Endodermal cell (in vitro differentiated cells): ENCODE results near the gene CCDC185. TPM values are rescaled to one million over a fixed set of nuclear protein-coding genes. Genes with fewer than 3 reads are reported as not detected.

Experiments
- DNase-seq: peaks from one replicate; pipeline ENCODE4 v3.0.0-alpha.2; 2017
- H3K27ac ChIP-seq: 2 replicates; pipeline ENCODE4 v1.5.1; 2013; ENCODE audit warnings: mild to moderate bottlenecking, low read depth, low read length, moderate library complexity
- H3K27me3 ChIP-seq: 2 replicates; pipeline ENCODE4 v1.6.1; 2013; ENCODE audit warnings: mild to moderate bottlenecking, low read length, moderate library complexity; ENCODE audit not compliant: insufficient read depth, control insufficient read depth, poor library complexity, severe bottlenecking
- H3K36me3 ChIP-seq: 2 replicates; pipeline ENCODE4 v1.7.0; 2013; ENCODE audit warnings: mild to moderate bottlenecking, low read length, moderate library complexity; ENCODE audit not compliant: control insufficient read depth, insufficient read depth
- H3K4me1 ChIP-seq: one replicate; pipeline ENCODE4 v1.7.0; 2013; ENCODE audit warnings: low read length; ENCODE audit not compliant: control insufficient read depth, insufficient read depth
- H3K4me3 ChIP-seq: 2 replicates; pipeline ENCODE4 v1.5.1; 2013; ENCODE audit warnings: mild to moderate bottlenecking, low read length, moderate library complexity
- H3K9ac ChIP-seq: 2 replicates; pipeline ENCODE4 v1.6.1; 2013; ENCODE audit warnings: mild to moderate bottlenecking, low read length, moderate library complexity; ENCODE audit not compliant: poor library complexity, severe bottlenecking; ENCODE audit errors: extremely low read depth
- H3K9me3 ChIP-seq: 2 replicates; pipeline ENCODE4 v1.6.1; 2013; ENCODE audit warnings: mild to moderate bottlenecking, low read length, moderate library complexity; ENCODE audit not compliant: control insufficient read depth
- H3K27ac Mint-ChIP-seq: 2 replicates; pipeline ENCODE4 v1.8.0; 2020; ENCODE audit warnings: mixed read lengths
- H3K27me3 Mint-ChIP-seq: 2 replicates; pipeline ENCODE4 v1.8.0; 2021; ENCODE audit warnings: mild to moderate bottlenecking, mixed read lengths; ENCODE audit not compliant: insufficient read depth
- H3K36me3 Mint-ChIP-seq: 2 replicates; pipeline ENCODE4 v1.8.0; 2020; ENCODE audit warnings: low read depth, mixed read lengths
- H3K4me1 Mint-ChIP-seq: 2 replicates; pipeline ENCODE4 v1.8.0; 2020; ENCODE audit warnings: mixed read lengths
- H3K4me3 Mint-ChIP-seq: 2 replicates; pipeline ENCODE4 v1.8.0; 2020; ENCODE audit warnings: mild to moderate bottlenecking, moderate library complexity, mixed read lengths
- H3K9me3 Mint-ChIP-seq: 2 replicates; pipeline ENCODE4 v1.8.0; 2020; ENCODE audit warnings: mild to moderate bottlenecking, mixed read lengths
- WGBS, 2 experiments: methylation state at CpG; one replicate each; pipeline versions ENCODE4 v1.1.5 to v1.1.7; 2013; ENCODE audit warnings: missing lambda C conversion rate in 2 of 2, mixed read lengths in 1 of 2; ENCODE audit not compliant: insufficient coverage in 1 of 2, insufficient read length in 1 of 2; 5-methylcytosine and 5-hydroxymethylcytosine counted together
- total RNA-seq, 2 donors: library from RNA; stranded (reverse); fragmentation: NEBNext Ultra II Directional in 1 of 2; extraction: Animal tissue kit (Norgen Biotek cat#: 25700) in 1 of 2; gene quantifications; 2 replicates in 1 of 2; 3 replicates in 1 of 2; pipeline ENCODE4 v1.2.1, GENCODE V29; 2021
- TF ChIP-seq, protein P1 (sequence below): fragments of 200-600 bp; sonication (generic); conservative IDR thresholded peaks from 2 replicates; pipeline ENCODE4 v1.5.0; 2021; ENCODE audit warnings: antibody characterized with exemption, mild to moderate bottlenecking

CCDC185 gene
- total RNA-seq, 2 donors from 2014 or later = not detected

DNA sequence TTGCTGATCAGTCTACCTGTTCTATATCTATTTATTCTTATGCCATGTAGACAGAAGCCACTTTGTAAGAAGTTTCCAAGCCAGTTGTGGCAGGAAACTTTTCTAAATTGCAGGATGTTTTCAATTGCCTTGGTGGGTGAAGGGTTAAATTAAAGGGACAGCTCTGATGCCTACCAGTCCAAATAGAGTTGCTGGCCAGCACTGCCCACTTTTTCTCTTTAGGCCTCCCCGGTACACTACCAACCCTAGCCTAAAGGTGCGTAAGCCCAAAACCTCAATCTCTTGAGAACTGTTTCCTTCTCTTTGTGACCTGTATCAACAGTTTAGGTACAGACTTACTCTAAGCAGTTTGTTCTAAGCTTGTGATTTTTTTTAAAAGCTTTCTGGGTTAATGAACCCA is 44.8 kb upstream of the CCDC185 start:
- no peaks in the 10 kb centered on the region for H3K4me1 ChIP-seq
- no peak overlapping the region for H3K9ac ChIP-seq
- no peaks in the 10 kb centered on the region for H3K9me3 Mint-ChIP-seq
- no peak for DNase-seq
- 76 to 83% methylated on average over 2 of the region's 2 CpGs for WGBS, 2 experiments
- H3K4me3 ChIP-seq = no peak overlapping the region
- no peak overlapping the region for H3K4me3 Mint-ChIP-seq
- no peak overlapping the region for H3K27ac ChIP-seq
- TF ChIP-seq, protein P1, sequence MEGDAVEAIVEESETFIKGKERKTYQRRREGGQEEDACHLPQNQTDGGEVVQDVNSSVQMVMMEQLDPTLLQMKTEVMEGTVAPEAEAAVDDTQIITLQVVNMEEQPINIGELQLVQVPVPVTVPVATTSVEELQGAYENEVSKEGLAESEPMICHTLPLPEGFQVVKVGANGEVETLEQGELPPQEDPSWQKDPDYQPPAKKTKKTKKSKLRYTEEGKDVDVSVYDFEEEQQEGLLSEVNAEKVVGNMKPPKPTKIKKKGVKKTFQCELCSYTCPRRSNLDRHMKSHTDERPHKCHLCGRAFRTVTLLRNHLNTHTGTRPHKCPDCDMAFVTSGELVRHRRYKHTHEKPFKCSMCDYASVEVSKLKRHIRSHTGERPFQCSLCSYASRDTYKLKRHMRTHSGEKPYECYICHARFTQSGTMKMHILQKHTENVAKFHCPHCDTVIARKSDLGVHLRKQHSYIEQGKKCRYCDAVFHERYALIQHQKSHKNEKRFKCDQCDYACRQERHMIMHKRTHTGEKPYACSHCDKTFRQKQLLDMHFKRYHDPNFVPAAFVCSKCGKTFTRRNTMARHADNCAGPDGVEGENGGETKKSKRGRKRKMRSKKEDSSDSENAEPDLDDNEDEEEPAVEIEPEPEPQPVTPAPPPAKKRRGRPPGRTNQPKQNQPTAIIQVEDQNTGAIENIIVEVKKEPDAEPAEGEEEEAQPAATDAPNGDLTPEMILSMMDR = no peak
- H3K36me3 Mint-ChIP-seq = no peaks in the 10 kb centered on the region
- no peaks in the 10 kb centered on the region for H3K27me3 ChIP-seq
- no peak overlapping the region for H3K27ac Mint-ChIP-seq
- no peaks in the 10 kb centered on the region for H3K36me3 ChIP-seq
- peaks cover 9% of the 10 kb centered on the region for H3K4me1 Mint-ChIP-seq
- peaks cover 14% of the 10 kb centered on the region for H3K27me3 Mint-ChIP-seq
- no peaks in the 10 kb centered on the region for H3K9me3 ChIP-seq

DNA sequence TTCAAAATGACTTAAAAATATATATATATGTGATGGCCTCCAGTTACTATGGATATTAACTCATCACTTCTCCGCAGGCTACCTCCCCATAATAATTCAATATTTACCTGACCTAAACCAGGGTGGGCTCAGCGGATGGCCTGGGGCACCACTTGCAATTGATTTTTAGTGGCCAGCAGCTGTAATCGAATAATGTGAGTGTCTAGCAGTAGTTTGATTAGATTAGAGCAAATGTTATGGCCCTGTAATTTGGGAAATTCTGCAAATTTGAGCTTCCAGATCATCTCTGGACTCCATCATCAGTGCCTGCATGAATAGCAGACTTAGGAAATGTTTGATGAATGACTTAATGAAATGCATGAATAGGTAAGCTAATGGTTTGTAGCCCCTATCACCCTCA is 44.0 kb upstream of the CCDC185 start:
- Histone ChIP-seq H3K9ac (no peak overlapping the region), H3K9me3 (no peaks in the 10 kb centered on the region), H3K4me3 (no peak overlapping the region), H3K27ac (no peak overlapping the region), H3K36me3 (no peaks in the 10 kb centered on the region), H3K4me1 (no peaks in the 10 kb centered on the region), H3K27me3 (no peaks in the 10 kb centered on the region)
- TF ChIP-seq, protein P1 = no peak
- Mint-ChIP-seq H3K9me3 (no peaks in the 10 kb centered on the region), H3K4me3 (no peak overlapping the region), H3K27ac (no peak overlapping the region), H3K27me3 (peaks cover 16% of the 10 kb centered on the region), H3K4me1 (peaks cover 14% of the 10 kb centered on the region), H3K36me3 (no peaks in the 10 kb centered on the region)
- DNase-seq = no peak
- 98 to 100% methylated on average over 1 to 3 of the region's 3 CpGs for WGBS, 2 experiments

DNA sequence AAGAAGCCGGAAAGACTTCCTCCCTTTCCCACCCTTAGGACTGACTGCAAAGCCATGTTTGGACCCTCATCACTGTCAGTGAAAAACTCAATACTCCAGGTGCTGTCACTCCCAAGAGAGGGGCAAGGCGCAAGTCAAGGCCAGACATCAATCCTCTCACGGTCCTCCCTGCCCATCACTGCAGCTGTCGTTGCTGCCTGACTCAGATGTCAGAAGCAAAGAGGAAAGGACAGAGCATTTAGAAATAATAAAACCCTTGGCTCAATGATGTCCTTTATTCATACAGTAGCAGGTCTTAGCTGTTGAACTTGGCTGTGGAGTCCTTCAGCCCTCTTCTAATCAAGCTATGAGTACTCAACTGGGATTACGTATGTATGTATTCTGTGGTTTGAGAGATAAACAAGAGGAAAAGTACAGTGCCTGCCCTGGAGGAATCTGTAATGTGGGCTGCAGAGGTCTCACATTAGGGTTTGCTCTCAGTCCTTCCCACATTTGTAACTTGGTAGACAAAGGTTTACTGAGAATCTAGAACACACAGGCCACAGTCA is 42.8 kb upstream of the CCDC185 start:
- Histone ChIP-seq H3K4me3 (no peak overlapping the region), H3K36me3 (no peaks in the 10 kb centered on the region), H3K9me3 (no peaks in the 10 kb centered on the region), H3K27ac (no peak overlapping the region), H3K27me3 (no peaks in the 10 kb centered on the region), H3K4me1 (peaks cover 3% of the 10 kb centered on the region), H3K9ac (no peak overlapping the region)
- Mint-ChIP-seq H3K4me3 (no peak overlapping the region), H3K4me1 (peaks cover 21% of the 10 kb centered on the region), H3K36me3 (no peaks in the 10 kb centered on the region), H3K27me3 (peaks cover 16% of the 10 kb centered on the region), H3K9me3 (no peaks in the 10 kb centered on the region), H3K27ac (no peak overlapping the region)
- DNase-seq = no peak
- WGBS, 2 experiments = 91 to 95% methylated on average over 4 to 5 of the region's 5 CpGs
- TF ChIP-seq, protein P1 = no peak
